Stimulated activated memory B cell treated with anti-CD40 and anti-IgM and Interleukin-4, amounts not matched to agents 10 μg/mL and 1 μg/mL and 100 μg/mL, for 72 hours (primary cell): ENCODE data around the gene PKLR.

Source experiments
- ATAC-seq: fragments of 150-1000 bp; cut with Tn5 transposase; 2 replicates; pipeline ENCODE4 v1.10.0; 2021
- H3K27ac Mint-ChIP-seq: one replicate; pipeline ENCODE4 v1.8.0; 2022; ENCODE audit warnings: mild to moderate bottlenecking, mixed read lengths
- H3K27me3 Mint-ChIP-seq: one replicate; pipeline ENCODE4 v1.8.0; 2022; ENCODE audit warnings: mixed read lengths
- H3K36me3 Mint-ChIP-seq: one replicate; pipeline ENCODE4 v1.8.0; 2022; ENCODE audit warnings: mixed read lengths
- H3K4me1 Mint-ChIP-seq: one replicate; pipeline ENCODE4 v1.8.0; 2022; ENCODE audit warnings: mixed read lengths
- H3K4me3 Mint-ChIP-seq: one replicate; pipeline ENCODE4 v1.8.0; 2022; ENCODE audit warnings: mild to moderate bottlenecking, moderate library complexity, mixed read lengths
- H3K9me3 Mint-ChIP-seq: one replicate; pipeline ENCODE4 v1.8.0; 2022; ENCODE audit warnings: mixed read lengths

PKLR gene

DNA sequence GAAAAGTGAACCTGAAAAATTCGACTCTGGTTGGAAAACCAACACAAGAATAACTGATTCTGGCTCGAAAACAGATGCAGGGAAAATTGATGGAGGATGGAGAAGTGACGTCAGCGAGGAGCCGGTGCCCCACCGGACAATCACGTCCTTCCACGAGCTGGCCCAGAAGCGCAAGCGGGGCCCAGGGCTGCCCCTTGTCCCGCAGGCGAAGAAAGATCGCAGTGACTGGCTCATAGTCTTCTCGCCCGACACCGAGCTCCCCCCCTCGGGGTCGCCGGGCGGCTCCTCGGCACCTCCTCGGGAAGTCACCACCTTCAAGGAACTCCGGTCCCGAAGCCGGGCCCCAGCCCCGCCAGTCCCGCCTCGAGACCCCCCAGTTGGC is 21.3 kb upstream of the PKLR start:
- Mint-ChIP-seq H3K27ac (no peak overlapping the region), H3K4me3 (peak overlapping the region; percentile 56), H3K27me3 (no peaks in the 10 kb centered on the region), H3K4me1 (peaks cover 51% of the 10 kb centered on the region), H3K9me3 (no peaks in the 10 kb centered on the region), H3K36me3 (peaks cover 30% of the 10 kb centered on the region)
- no peak for ATAC-seq

DNA sequence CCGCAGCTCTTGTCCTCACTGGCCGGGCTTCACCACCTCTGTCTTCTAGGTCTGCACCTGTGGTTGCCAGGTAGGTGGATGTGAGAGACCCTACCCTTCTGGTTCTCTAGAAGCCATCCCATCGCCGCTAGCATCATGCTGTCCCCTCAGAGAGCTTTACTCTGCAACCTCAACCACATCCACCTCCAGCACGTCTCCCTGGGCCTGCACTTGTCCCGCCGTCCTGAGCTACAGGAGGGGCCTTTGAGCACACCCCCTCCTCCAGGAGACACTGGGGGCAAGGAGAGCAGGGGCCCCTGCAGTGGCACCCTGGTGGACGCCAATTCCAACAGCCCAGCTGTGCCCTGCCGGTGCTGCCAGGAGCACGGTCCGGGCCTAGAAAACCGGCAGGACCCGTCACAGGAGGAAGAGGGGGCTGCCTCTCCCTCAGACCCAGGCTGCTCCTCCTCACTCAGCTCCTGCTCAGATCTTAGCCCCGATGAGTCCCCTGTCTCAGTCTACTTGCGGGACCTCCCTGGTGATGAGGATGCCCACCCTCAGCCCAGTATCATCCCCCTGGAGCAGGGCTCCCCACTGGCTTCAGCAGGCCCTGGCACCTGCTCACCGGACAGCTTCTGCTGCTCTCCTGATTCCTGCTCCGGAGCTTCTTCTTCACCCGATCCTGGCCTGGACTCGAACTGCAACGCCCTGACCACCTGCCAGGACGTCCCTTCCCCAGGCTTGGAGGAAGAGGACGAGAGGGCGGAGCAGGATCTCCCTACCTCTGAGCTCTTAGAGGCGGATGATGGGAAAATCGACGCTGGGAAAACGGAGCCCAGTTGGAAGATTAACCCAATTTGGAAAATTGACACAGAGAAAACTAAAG is 20.6 kb upstream of the PKLR start:
- Mint-ChIP-seq H3K9me3 (no peaks in the 10 kb centered on the region), H3K4me1 (peaks cover 52% of the 10 kb centered on the region), H3K27me3 (no peaks in the 10 kb centered on the region), H3K4me3 (peak overlapping the region; percentile 56), H3K27ac (no peak overlapping the region), H3K36me3 (peaks cover 30% of the 10 kb centered on the region)
- ATAC-seq: no peak

DNA sequence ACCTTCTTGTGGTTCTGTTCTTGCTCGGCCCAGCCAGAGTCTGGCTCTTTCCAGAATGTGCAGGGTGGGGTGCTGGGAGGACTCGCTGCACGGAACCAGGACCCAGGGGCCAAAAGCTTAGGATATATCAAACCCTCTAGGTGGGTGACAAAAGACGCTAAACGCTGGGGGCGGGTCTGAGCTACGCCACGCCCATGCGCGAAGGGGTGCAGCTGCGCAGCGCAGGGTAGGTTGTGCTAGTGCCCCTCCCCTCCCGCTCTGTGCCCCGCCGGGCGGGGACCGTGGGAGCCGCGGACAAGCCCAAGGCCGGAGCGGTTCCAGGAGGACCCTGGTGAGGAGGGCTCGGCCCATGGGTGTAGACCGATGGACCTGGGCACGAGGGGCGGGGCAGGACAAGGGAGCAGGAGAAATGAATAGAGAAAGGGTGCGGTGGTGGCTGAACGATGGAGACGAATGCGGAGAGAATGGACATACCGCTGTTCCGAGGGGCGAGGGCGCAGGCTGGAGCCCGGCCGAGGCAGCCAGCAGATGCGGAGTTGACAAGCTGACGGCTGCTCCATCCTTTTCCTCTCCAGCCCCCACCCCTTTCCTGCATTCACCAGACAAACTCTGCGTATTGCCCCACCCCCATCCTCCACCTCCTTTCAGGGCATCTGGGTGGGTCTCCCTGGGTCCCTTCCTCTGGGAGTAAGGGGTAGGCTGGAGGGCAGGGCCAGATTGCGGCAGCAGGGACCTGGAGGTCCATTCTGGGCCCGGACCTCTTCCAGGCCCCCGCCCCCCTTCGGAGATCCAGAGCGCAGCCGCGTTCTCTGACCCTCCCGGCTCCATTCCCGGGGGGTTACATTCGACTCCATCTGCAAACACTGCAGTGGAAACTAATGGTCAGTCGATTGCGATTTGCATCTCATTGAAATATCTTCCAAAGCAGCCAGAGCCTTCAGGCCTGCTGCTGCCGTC is 19.7 kb upstream of the PKLR start, which contains the start of gene RUSC1:
RUSC1 (plus strand) TSS at position 234 of the 957 bp plus-strand sequence. CDS start 880 bp downstream, outside the sequence.
- peak within 1 kb of the TSS; percentile 45 for H3K4me3 Mint-ChIP-seq
- no peaks in the 10 kb centered on the region for H3K27me3 Mint-ChIP-seq
- H3K9me3 Mint-ChIP-seq: no peaks in the 10 kb centered on the region
- peaks cover 30% of the 10 kb centered on the region for H3K36me3 Mint-ChIP-seq
- no peak within 1 kb of the TSS for H3K27ac Mint-ChIP-seq
- no peak for ATAC-seq
- peaks cover 54% of the 10 kb centered on the region for H3K4me1 Mint-ChIP-seq

DNA sequence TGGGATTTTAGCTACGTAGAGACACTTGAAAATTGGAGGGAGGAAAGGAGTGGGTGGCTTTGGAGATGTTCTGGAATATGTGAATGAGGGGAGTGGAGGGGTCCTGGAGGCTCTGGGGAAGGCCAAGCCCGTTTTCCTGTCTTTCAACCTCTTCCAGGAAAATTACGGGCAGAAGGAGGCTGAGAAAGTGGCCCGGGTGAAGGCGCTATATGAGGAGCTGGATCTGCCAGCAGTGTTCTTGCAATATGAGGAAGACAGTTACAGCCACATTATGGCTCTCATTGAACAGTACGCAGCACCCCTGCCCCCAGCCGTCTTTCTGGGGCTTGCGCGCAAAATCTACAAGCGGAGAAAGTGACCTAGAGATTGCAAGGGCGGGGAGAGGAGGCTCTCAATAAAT is 19.0 kb upstream of the PKLR start:
- Mint-ChIP-seq H3K36me3 (peaks cover 30% of the 10 kb centered on the region), H3K27ac (no peak overlapping the region), H3K4me1 (peaks cover 52% of the 10 kb centered on the region), H3K27me3 (no peaks in the 10 kb centered on the region), H3K4me3 (peak overlapping the region; percentile 45), H3K9me3 (no peaks in the 10 kb centered on the region)
- ATAC-seq: no peak

DNA sequence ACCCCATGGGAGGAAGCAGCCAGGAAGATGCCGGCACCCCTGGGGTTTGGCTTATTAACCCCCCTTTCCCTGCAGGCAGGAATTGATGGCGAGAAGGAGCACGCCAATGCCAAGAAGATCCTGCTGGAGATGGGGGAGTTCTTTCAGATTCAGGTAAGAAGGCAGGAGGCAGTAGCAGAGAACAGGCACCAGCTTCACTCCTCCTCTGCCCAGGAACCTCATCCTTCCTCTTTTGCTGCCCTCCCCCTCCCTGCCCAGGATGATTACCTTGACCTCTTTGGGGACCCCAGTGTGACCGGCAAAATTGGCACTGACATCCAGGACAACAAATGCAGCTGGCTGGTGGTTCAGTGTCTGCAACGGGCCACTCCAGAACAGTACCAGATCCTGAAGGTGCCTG is 18.3 kb upstream of the PKLR start:
- Mint-ChIP-seq H3K27me3 (no peaks in the 10 kb centered on the region), H3K36me3 (peaks cover 30% of the 10 kb centered on the region), H3K4me1 (peaks cover 46% of the 10 kb centered on the region), H3K9me3 (no peaks in the 10 kb centered on the region), H3K4me3 (no peak overlapping the region), H3K27ac (no peak overlapping the region)
- no peak for ATAC-seq

DNA sequence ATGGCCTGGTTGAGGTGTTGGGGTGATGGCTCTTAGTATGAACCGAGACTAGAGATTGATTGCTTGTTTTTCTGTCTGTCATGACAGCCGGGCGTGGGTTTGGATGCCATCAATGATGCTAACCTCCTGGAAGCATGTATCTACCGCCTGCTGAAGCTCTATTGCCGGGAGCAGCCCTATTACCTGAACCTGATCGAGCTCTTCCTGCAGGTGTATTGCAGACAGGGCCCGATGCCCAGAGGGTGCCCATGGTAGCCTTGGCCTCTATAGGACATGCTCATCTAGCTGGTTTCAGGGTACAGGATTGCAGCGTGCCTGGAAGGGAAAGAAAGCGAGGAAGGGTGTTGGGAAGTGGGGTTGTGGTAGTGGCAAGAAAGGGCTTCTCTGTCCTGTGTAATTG is 16.8 kb upstream of the PKLR start:
- no peak for ATAC-seq
- Mint-ChIP-seq H3K9me3 (no peaks in the 10 kb centered on the region), H3K27me3 (no peaks in the 10 kb centered on the region), H3K4me1 (peaks cover 52% of the 10 kb centered on the region), H3K4me3 (no peak overlapping the region), H3K27ac (no peak overlapping the region), H3K36me3 (peaks cover 37% of the 10 kb centered on the region)

DNA sequence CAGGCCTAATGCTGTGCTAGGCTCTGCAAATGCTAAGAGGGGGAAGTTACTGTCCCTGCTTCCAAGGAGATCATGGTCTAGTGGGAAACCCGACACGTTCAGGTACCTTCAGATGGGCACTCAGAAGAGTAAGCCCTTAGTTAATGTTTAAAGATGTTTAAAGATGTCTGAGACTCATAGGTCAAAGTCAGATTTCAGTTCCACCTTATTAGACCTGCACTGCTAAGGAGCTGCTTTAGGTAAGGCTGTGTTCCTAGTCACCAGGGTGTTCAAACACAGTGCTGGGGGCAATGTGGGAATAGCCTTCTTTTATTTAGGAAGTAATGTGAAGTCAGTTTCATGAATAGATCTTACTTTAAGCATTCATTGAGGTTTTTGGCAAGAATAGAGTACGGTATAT is 15.7 kb upstream of the PKLR start:
- ATAC-seq: no peak
- H3K4me1 Mint-ChIP-seq: peaks cover 53% of the 10 kb centered on the region
- no peaks in the 10 kb centered on the region for H3K9me3 Mint-ChIP-seq
- H3K27me3 Mint-ChIP-seq: no peaks in the 10 kb centered on the region
- peaks cover 47% of the 10 kb centered on the region for H3K36me3 Mint-ChIP-seq
- no peak overlapping the region for H3K4me3 Mint-ChIP-seq
- no peak overlapping the region for H3K27ac Mint-ChIP-seq

DNA sequence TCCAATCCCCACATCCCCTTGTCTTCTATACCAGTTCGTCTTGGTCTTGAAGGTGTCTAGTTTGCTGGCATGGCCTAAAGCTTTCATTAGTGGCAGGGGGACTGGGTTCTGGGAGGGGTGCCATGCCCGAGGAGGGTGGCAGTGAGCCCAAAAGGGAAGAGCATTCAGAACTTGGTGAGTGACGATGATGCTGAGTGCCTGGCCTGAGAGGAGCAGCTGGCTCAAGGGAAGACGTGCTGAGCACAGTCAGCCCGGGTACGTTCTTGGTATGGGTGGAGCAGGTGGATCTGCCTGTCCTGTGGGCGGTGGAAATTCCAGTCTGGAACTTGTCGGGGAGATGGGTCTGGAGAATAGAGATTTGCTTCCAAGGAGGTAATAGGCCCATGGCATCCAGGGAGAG is 12.0 kb upstream of the PKLR start:
- H3K4me3 Mint-ChIP-seq: no peak overlapping the region
- no peak for ATAC-seq
- no peaks in the 10 kb centered on the region for H3K9me3 Mint-ChIP-seq
- peaks cover 40% of the 10 kb centered on the region for H3K36me3 Mint-ChIP-seq
- peaks cover 49% of the 10 kb centered on the region for H3K4me1 Mint-ChIP-seq
- no peaks in the 10 kb centered on the region for H3K27me3 Mint-ChIP-seq
- no peak overlapping the region for H3K27ac Mint-ChIP-seq

DNA sequence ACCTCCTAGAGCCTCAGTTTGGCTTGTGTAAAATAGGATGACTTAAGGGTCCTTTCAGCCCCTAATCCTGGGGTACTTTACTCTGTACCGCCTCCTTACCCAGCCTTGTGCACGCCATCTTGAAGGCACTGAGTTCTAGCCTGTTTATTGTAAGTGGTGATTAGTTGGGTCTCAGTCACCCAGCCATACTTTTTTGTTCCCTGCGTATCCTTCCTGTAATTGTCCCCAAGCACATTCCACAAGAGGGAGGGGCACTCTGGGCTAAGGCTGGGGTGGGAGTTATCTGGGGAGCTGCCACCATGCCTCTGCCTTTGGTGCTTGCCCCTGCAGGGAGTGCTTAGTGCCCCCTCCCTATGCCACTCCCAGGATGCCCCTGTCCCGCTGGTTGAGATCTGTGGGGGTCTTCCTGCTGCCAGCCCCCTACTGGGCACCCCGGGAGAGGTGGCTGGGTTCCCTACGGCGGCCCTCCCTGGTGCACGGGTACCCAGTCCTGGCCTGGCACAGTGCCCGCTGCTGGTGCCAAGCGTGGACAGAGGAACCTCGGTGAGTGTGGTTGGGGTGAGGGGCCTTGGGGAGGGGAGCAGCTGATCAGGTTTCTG is 8.3 kb upstream of the PKLR start:
- H3K4me3 Mint-ChIP-seq: peak overlapping the region; percentile 95
- peak overlapping the region; percentile 96 for H3K27ac Mint-ChIP-seq
- H3K4me1 Mint-ChIP-seq: peaks cover 42% of the 10 kb centered on the region
- H3K9me3 Mint-ChIP-seq: no peaks in the 10 kb centered on the region
- no peak for ATAC-seq
- no peaks in the 10 kb centered on the region for H3K27me3 Mint-ChIP-seq
- peaks cover 35% of the 10 kb centered on the region for H3K36me3 Mint-ChIP-seq

DNA sequence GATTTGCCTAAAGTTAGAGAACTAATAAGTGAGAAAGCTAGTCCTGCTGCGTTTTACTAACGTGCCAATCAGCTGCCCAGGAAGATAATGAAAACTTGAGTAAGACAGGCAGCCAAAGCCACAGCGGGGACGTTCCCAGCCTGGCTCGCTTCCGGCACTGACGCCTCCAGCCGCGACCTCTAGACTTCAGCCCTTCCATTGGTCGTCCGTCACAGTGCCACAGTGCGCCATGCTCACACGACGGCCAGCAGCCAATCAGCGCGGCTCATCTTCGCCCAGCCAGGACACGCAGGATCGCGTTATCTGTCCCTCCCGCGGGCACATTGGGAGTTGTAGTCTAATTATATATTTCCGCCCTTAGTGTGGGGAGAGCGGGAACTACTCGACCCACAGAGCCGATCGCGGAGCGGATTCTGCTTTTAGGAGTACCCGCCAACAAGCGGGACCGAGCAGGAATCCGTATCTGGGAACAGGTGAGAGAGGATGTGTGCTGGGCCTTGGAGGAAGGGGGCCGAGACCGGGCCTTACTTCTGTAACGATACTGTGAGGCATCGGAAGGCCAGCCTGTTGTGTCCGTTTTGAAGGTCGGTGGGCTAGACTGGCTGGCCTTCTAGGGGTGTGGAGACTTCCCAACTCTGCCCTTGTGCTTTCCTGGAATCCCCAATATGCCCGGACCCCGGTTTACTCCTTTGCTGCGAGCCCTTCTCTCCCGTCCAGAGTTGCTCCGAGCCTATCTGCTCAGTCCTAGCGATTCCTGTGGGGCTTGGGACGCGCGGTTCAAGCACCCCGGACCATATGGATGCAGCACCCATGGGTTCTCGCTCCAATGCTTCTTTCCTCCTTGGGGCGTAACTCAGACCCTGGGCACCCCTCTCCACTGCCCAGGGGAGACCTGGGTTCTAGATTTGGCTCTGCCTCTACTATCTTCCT is 7.5 kb upstream of the PKLR start, which contains the start of gene FDPS:
FDPS (plus strand) TSS at position 374 of the 930 bp plus-strand sequence. CDS start 924 bp downstream, outside the sequence.
- Mint-ChIP-seq H3K27ac (peak within 1 kb of the TSS; percentile 96), H3K4me3 (peak within 1 kb of the TSS; percentile 95), H3K36me3 (peaks cover 35% of the 10 kb centered on the region), H3K9me3 (no peaks in the 10 kb centered on the region), H3K4me1 (peaks cover 42% of the 10 kb centered on the region), H3K27me3 (no peaks in the 10 kb centered on the region)
- peak; percentile 100 for ATAC-seq

DNA sequence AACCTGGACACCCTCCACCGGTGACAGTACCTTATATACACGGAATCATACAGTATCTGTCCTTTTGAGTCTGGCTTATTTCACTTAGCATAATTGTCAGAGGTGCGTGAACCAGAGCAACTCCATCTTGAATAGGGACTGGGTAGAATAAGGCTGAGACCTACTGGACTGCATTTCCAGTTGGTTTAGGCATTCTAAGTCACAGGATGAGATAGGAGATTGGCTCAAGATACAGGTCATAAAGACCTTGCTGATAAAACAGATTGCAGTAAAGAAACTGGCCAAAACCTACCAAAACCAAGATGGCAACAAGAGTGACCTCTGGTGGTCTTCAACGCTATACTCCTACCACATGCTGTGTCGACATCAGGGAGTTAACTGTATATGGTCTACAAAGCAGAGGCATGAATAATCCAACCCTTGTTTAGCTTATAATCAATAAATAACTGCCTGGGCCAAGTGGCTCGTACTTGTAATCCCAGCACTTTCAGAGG is 6.1 kb upstream of the PKLR start:
- Mint-ChIP-seq H3K9me3 (no peaks in the 10 kb centered on the region), H3K27me3 (no peaks in the 10 kb centered on the region), H3K36me3 (peaks cover 21% of the 10 kb centered on the region), H3K4me3 (no peak overlapping the region), H3K27ac (peak overlapping the region; percentile 20), H3K4me1 (peaks cover 32% of the 10 kb centered on the region)
- ATAC-seq: no peak

DNA sequence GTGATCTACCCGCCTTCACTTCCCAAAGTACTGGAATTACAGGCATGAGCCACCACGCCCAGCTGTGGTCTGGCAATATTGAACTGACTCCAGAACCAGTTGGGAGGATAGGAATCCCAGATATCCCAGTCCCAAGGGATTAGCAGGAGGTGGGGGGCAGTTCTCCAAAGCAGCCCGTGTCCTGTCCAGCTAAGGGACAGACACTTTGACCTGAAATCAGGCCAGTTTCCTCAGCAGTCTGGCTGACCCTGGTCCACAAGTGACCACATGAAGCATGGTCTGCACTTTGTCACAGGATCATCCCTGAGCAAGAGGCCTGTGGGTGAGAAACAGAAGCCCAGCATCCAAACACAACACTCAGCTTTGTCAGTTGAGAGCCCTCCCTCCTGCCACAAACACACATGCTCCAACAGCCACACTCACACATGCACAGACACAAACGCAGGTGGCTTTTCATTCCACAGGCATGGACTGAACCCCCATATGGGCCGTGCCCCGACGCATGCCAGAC is 4.7 kb upstream of the PKLR start:
- Mint-ChIP-seq H3K4me3 (no peak overlapping the region), H3K36me3 (peaks cover 8% of the 10 kb centered on the region), H3K27ac (peak overlapping the region; percentile 20), H3K27me3 (no peaks in the 10 kb centered on the region), H3K9me3 (no peaks in the 10 kb centered on the region), H3K4me1 (peaks cover 18% of the 10 kb centered on the region)
- ATAC-seq: no peak

DNA sequence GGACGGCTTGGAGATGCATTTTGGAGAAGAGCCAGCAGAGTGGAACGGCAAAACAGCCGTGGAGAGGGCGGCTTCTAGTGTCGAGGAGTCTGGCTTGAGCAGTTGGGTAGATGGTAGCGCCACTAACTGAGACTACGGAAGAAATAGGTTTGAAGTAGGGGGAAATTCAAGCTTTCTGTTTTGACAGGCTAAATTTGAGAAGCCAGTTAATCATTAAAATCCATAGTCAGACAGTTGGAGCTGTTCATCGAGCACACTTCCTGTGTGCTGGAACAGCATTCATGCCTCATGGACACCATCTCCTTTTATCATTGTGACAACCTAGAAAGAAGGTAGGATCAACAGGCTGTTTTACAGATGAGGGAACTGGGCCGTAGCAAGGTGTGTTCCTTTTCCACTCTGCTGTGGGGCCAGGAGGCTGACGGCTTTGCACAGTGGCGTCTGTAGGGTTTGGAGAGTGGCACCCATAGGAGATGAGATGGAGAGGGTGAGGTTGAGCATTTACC is 3.4 kb upstream of the PKLR start:
- H3K4me3 Mint-ChIP-seq: no peak overlapping the region

More for the DNA sequence above, 3.4 kb upstream of the PKLR start:
- Mint-ChIP-seq H3K27ac (no peak overlapping the region), H3K4me1 (peaks cover 5% of the 10 kb centered on the region), H3K27me3 (no peaks in the 10 kb centered on the region), H3K9me3 (no peaks in the 10 kb centered on the region), H3K36me3 (no peaks in the 10 kb centered on the region)
- ATAC-seq: no peak
